Mammary epithelial cell (primary cell): ENCODE measurements around the gene CACHD1.

Experiments used
- CTCF ChIP-seq, 2 donors: IDR thresholded peaks in 1 of 2; conservative IDR thresholded peaks in 1 of 2; 2 replicates each; pipeline ENCODE4 v1.5.1; 2011 to 2012; ENCODE audit warnings: inconsistent platforms in 2 of 2, low read length in 2 of 2, mild to moderate bottlenecking in 2 of 2, control low read depth in 1 of 2, low read depth in 1 of 2; ENCODE audit not compliant: insufficient read depth in 1 of 2; ENCODE audit errors: extremely low read depth in 1 of 2
- EZH2 ChIP-seq: IDR thresholded peaks from 2 replicates; pipeline ENCODE4 v1.6.1; 2012; ENCODE audit warnings: low read length, inconsistent platforms, borderline replicate concordance

DNA sequence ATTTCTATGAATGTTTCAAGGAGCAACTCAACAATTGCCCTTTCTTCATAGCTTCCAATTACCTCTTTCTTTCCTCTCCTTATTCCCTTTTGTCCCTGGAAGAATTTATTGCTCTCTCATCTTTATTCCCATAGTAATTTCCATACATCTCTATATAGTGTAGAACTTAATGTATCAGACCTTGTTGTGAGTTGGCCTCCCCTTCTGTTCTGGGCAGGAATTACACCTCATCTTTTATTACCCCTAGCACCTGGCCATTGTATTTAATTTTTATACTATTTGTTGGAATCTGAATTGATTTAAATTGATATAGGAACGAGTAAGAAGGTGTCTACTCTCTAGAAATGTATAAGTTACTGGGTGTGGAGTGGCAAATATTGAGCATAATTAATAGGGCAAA is 114.5 kb downstream of the CACHD1 start:
- TF ChIP-seq CTCF (conservative IDR thresholded peaks at IDR 0.05 in 1 of 2, IDR thresholded peaks at IDR 0.05 in 1 of 2; ENCODE audit: extremely low read depth in 1 of 2, insufficient read depth in 1 of 2, low read depth in 1 of 2, low read length in 2 of 2): peak; percentile 53 to 75
- TF ChIP-seq EZH2: no peak
